Neutrophil (primary cell): Measurements from ENCODE around the gene AP4S1.
"Not testable (repeated sequence)": the region's sequence is repeated elsewhere in the genome, so short reads cannot be mapped to it uniquely, and the experiment has no call there.

Experiments
- H3K27ac ChIP-seq: fragments of 200-600 bp; sonication (generic); 2 replicates; pipeline ENCODE4 v1.5.1; 2016; ENCODE audit warnings: mild to moderate bottlenecking, moderate library complexity
- H3K27me3 ChIP-seq: fragments of 200-600 bp; sonication (generic); 2 replicates; pipeline ENCODE4 v1.6.0; 2016; ENCODE audit warnings: mild to moderate bottlenecking
- H3K36me3 ChIP-seq: fragments of 200-600 bp; sonication (generic); 2 replicates; pipeline ENCODE4 v1.5.1; 2017
- H3K4me1 ChIP-seq, 2 experiments: fragments of 200-600 bp in 1 of 2; sonication (generic) in 1 of 2; 1 replicate in 1 of 2; 2 replicates in 1 of 2; pipeline versions ENCODE4 v1.5.1 to v1.6.1; 2013 to 2016; ENCODE audit warnings: low read depth in 1 of 2, low read length in 1 of 2, mild to moderate bottlenecking in 1 of 2, moderate library complexity in 1 of 2; ENCODE audit not compliant: control insufficient read depth in 1 of 2, insufficient read depth in 1 of 2
- H3K4me3 ChIP-seq, 2 experiments: fragments of 200-600 bp in 1 of 2; sonication (generic) in 1 of 2; 1 replicate in 1 of 2; 2 replicates in 1 of 2; pipeline ENCODE4 v1.5.1; 2013 to 2016; ENCODE audit warnings: low read depth in 1 of 2, low read length in 1 of 2, mild to moderate bottlenecking in 1 of 2, moderate library complexity in 1 of 2
- H3K9me3 ChIP-seq: fragments of 200-600 bp; sonication (generic); 2 replicates; pipeline ENCODE4 v1.5.1; 2016
- TF ChIP-seq, protein P1 (sequence below): fragments of 200-600 bp; sonication (generic); IDR thresholded peaks from 2 replicates; pipeline ENCODE4 v1.5.1; 2016; ENCODE audit warnings: antibody characterized with exemption

AP4S1 gene

DNA sequence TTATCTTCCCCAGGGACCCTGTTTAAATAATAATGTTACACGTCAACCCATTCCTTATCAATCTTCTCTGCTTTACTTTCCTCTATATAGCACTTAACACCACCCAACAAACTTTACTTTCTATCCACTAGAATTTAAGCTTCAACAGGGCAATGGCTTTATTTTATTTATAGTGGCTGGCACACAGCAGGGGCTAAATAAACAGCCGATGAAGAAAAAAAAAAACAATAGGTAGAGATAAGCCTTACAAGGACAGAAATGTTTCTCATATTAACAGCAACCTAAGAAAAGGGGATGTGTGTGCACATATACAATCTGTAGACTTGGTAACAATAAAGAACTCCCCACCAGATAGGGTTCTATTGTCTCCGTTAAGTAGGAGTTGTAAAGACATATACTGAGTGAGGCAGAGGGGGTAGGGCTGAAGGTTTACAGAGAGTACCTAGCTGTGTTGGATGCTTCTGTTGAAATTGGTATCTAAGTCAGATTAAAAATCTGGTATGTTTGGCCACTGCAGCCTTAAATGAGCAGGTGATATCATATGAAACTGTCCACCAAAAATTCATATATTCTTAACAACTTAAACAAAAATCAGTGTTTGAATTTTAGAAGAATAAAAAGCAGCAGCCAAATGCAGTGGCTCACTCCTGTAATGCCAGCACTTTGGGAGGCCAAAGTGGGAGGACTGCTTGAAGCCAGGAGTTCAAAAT is 24.7 kb upstream of the AP4S1 start:
- H3K4me1 ChIP-seq, result no peaks in the 10 kb centered on the region
- no peaks in the 10 kb centered on the region for H3K9me3 ChIP-seq
- H3K27me3 ChIP-seq, result no peaks in the 10 kb centered on the region
- TF ChIP-seq, protein P1, sequence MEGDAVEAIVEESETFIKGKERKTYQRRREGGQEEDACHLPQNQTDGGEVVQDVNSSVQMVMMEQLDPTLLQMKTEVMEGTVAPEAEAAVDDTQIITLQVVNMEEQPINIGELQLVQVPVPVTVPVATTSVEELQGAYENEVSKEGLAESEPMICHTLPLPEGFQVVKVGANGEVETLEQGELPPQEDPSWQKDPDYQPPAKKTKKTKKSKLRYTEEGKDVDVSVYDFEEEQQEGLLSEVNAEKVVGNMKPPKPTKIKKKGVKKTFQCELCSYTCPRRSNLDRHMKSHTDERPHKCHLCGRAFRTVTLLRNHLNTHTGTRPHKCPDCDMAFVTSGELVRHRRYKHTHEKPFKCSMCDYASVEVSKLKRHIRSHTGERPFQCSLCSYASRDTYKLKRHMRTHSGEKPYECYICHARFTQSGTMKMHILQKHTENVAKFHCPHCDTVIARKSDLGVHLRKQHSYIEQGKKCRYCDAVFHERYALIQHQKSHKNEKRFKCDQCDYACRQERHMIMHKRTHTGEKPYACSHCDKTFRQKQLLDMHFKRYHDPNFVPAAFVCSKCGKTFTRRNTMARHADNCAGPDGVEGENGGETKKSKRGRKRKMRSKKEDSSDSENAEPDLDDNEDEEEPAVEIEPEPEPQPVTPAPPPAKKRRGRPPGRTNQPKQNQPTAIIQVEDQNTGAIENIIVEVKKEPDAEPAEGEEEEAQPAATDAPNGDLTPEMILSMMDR, result no peak
- H3K4me3 ChIP-seq, result no peak overlapping the region
- H3K36me3 ChIP-seq, result peaks cover 9% of the 10 kb centered on the region
- H3K27ac ChIP-seq, result no peak overlapping the region

DNA sequence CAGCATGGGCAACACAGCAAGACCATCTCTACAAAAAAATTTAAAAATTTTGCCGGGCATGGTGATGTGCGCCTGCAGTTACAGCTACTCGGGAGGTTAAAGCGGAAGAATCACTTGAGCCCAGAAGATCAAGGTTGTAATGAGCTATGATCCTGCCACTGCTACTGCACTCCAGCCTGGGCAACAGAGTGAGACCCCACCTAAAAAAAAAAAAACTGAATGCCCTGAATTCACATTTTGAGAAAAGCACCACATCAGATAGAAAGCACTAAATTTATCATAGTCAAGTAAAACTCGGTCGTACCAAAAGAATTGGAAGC is 24.1 kb upstream of the AP4S1 start:
- Histone ChIP-seq H3K9me3 (no peaks in the 10 kb centered on the region), H3K4me3 (no peak overlapping the region), H3K36me3 (peaks cover 10% of the 10 kb centered on the region), H3K4me1 (no peaks in the 10 kb centered on the region), H3K27ac (no peak overlapping the region), H3K27me3 (no peaks in the 10 kb centered on the region)
- TF ChIP-seq, protein P1, result no peak

DNA sequence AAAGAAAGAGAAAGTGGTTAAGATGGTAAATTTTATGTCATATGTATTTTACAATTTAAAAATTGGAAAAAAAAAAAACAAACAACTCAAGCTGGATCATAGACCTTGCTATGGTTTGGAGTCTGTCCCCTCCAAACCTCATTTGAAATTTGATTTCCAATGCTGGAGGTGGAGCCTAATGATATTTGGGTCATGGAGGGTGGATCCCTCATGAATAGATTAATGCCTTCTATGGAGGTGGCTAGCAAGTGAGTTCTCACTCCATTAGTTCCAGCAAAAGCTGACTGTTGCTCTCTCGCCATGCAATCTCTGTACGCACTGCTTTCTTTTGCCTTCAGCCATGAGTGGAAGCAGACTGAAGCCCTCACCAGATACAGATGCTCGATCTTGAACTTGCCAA is 22.2 kb upstream of the AP4S1 start:
- H3K27me3 ChIP-seq, result no peaks in the 10 kb centered on the region
- no peaks in the 10 kb centered on the region for H3K4me1 ChIP-seq
- no peaks in the 10 kb centered on the region for H3K9me3 ChIP-seq
- peaks cover 10% of the 10 kb centered on the region for H3K36me3 ChIP-seq
- H3K27ac ChIP-seq, result no peak overlapping the region
- TF ChIP-seq, protein P1, result no peak
- H3K4me3 ChIP-seq, result no peak overlapping the region

DNA sequence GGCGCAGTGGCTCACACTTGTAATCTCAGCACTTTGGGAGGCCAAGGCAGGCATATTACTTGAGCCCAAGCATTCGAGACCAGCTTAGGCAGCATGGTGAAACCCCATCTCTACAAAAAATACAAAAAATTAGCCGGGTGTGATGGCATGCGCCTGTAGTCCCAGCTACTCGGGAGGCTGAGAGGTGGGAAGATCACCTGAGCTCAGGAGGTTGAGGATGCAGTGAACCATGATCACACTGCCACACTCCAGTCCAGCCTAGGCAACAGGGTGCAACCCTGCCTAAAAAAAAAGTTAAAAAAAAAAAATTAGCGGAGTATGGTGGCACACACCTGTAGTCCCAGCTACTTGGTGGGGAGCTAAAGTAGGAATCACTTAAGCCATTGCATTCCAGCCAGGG is 21.4 kb upstream of the AP4S1 start:
- H3K4me3 ChIP-seq, H3K27me3 ChIP-seq, H3K9me3 ChIP-seq, H3K4me1 ChIP-seq, H3K27ac ChIP-seq: not testable (repeated sequence)
- H3K36me3 ChIP-seq, result peaks cover 13% of the 10 kb centered on the region

DNA sequence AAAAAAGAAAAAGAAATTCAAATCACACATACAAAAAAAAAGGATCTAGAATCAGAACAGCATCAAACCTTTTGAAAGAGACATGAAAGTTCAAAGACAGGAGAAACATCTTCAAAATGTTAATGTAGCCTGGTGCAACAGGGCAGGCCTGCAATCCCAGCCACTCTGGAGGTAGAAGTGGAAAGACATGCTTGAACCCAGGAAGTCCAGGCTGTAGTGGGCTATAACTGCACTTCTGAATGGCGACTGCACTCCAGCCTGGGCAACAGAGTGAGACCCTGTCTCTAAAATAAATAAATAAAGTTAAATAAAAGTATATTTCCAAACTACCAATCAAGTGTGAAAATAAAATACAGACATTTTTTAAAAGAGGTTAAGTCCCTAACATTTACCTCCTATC is 18.7 kb upstream of the AP4S1 start:
- TF ChIP-seq, protein P1, result no peak
- H3K4me1 ChIP-seq, result no peaks in the 10 kb centered on the region
- peaks cover 13% of the 10 kb centered on the region for H3K36me3 ChIP-seq
- H3K27me3 ChIP-seq, result no peaks in the 10 kb centered on the region
- H3K4me3 ChIP-seq, result no peak overlapping the region
- H3K9me3 ChIP-seq, result no peaks in the 10 kb centered on the region
- H3K27ac ChIP-seq, result no peak overlapping the region

DNA sequence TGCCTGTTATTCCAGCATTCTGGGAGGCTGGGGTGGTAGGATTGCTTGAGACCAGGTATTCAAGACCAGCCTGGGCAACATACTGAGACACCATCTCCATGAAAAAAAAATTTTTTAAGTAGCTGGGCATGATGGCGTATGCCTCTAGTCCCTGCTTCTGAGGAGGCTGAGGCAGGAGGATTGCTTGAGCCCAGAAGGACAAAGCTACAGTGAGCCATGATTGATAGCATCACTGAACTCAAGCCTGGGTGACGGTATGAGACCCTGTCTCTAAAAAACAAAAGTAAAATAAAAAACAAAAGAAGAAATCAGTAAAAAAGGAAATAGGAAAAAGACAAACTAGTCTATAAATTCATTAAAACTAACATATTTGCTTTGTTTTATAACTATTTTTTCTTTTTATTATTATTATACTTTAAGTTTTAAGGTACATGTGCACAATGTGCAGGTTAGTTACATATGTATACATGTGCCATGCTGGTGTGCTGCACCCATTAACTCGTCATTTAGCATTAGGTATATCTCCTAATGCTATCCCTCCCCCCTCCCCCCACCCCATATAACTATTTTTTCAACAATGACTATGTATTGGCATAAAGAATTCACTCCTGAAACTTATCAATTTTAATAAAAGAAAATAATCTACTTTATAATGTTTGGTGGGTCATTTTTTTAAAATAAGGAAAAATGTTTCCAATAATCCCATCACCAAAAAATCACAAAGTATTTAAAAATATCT is 15.4 kb upstream of the AP4S1 start:
- no peaks in the 10 kb centered on the region for H3K27me3 ChIP-seq
- no peaks in the 10 kb centered on the region for H3K9me3 ChIP-seq
- H3K4me3 ChIP-seq, result no peak overlapping the region
- H3K36me3 ChIP-seq, result peaks cover 11% of the 10 kb centered on the region
- H3K4me1 ChIP-seq, result no peaks in the 10 kb centered on the region
- no peak overlapping the region for H3K27ac ChIP-seq
- TF ChIP-seq, protein P1, result no peak
